Keratinocyte (primary cell): ENCODE results near the gene ING5.

Experiments
- EZH2 ChIP-seq: IDR thresholded peaks from one replicate; pipeline ENCODE4 v1.6.1; 2012; ENCODE audit warnings: inconsistent platforms, mild to moderate bottlenecking, low read length, moderate library complexity
- TF ChIP-seq, protein P1 (sequence below), 3 experiments: IDR thresholded peaks in 1 of 3; conservative IDR thresholded peaks in 1 of 3; optimal IDR thresholded peaks in 1 of 3; 2 replicates in 2 of 3; 3 replicates in 1 of 3; pipeline versions ENCODE3 to v1.5.1; 2011; ENCODE audit warnings: low read length in 3 of 3, mild to moderate bottlenecking in 3 of 3, moderate library complexity in 2 of 3, control low read depth in 1 of 3, inconsistent platforms in 1 of 3; ENCODE audit not compliant: insufficient read depth in 2 of 3; ENCODE audit errors: extremely low read depth in 1 of 3

DNA sequence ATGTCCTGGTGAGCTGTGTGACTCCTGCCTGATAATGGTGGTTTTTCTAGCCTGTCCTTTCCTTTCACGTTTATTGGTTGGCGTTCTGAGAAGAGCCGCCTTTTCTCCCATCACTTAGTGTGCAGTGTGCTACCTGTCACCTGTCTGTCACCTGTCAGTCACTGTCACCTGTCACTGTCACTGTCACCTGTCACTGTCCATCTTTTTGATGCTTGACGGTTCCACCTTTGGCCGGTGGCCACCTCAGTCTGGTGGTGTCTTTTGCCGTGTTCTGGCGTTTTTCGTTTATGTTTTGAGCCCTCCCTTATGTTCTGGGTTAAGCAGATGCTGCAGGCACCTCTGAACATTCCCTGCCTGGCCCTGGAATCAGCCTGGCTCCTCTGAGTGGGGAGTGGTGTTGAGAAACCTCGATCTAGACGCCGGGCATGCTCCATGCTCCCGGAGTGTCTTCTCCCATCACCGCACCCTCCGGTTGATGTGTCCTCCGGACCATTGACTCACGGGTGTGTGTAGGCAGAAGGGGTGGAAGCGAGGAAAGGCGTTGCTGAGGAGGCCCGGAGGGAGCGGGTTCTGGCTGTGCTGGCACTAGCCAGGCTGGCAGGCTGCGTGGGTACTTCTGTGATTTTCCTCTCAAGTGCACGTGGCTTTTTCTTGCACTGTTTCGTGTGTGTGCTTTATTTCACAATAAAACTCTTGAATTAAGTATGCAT lies 36.0 kb upstream of the ING5 start:
- TF ChIP-seq, protein P1, sequence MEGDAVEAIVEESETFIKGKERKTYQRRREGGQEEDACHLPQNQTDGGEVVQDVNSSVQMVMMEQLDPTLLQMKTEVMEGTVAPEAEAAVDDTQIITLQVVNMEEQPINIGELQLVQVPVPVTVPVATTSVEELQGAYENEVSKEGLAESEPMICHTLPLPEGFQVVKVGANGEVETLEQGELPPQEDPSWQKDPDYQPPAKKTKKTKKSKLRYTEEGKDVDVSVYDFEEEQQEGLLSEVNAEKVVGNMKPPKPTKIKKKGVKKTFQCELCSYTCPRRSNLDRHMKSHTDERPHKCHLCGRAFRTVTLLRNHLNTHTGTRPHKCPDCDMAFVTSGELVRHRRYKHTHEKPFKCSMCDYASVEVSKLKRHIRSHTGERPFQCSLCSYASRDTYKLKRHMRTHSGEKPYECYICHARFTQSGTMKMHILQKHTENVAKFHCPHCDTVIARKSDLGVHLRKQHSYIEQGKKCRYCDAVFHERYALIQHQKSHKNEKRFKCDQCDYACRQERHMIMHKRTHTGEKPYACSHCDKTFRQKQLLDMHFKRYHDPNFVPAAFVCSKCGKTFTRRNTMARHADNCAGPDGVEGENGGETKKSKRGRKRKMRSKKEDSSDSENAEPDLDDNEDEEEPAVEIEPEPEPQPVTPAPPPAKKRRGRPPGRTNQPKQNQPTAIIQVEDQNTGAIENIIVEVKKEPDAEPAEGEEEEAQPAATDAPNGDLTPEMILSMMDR (optimal IDR thresholded peaks at IDR 0.05 in 1 of 3, IDR thresholded peaks at IDR 0.05 in 1 of 3, conservative IDR thresholded peaks at IDR 0.05 in 1 of 3; ENCODE audit: extremely low read depth in 1 of 3, insufficient read depth in 2 of 3, low read length in 3 of 3), result no peak
- TF ChIP-seq EZH2, result no peak
